Activated CD8-positive, alpha-beta T cell treated with anti-CD3 and anti-CD28 coated beads, Interleukin-2, amount 10 ng/mL, durations not matched to agents 7 days and 5 days (primary cell): Measurements from ENCODE around the gene SLC38A2. TPM values are rescaled to one million over a fixed set of nuclear protein-coding genes. Genes with fewer than 3 reads are reported as not detected.

Experiments
- ATAC-seq: fragments of 150-1000 bp; cut with Tn5 transposase; one replicate; pipeline ENCODE4 v1.10.0; 2021; ENCODE audit warnings: moderate library complexity
- CTCF ChIA-PET: fragments of 350-600 bp; sonication (Branson Sonifier 250); formaldehyde crosslinking; loops from one replicate; lab custom pipeline; 2021; ENCODE audit warnings: antibody characterized with exemption; lab: Charles Lee
- POLR2A ChIA-PET: fragments of 350-600 bp; sonication (Branson Sonifier 250); formaldehyde crosslinking; loops from one replicate; lab custom pipeline; 2021; ENCODE audit warnings: antibody characterized with exemption; lab: Charles Lee
- DNase-seq: peaks from one replicate; pipeline ENCODE4 v3.0.0-alpha.2; 2020
- H3K27ac Mint-ChIP-seq: one replicate; pipeline ENCODE4 v1.8.0; 2021; ENCODE audit warnings: mild to moderate bottlenecking, mixed read lengths
- H3K27me3 Mint-ChIP-seq: one replicate; pipeline ENCODE4 v1.8.0; 2021; ENCODE audit warnings: low read depth, mixed read lengths
- H3K36me3 Mint-ChIP-seq: one replicate; pipeline ENCODE4 v1.8.0; 2021; ENCODE audit warnings: low read depth, mixed read lengths
- H3K4me1 Mint-ChIP-seq: one replicate; pipeline ENCODE4 v1.8.0; 2021; ENCODE audit warnings: low read depth, mixed read lengths
- H3K4me3 Mint-ChIP-seq: one replicate; pipeline ENCODE4 v1.8.0; 2021; ENCODE audit warnings: mild to moderate bottlenecking, mixed read lengths
- H3K9me3 Mint-ChIP-seq: one replicate; pipeline ENCODE4 v1.8.0; 2022; ENCODE audit warnings: mixed read lengths; ENCODE audit not compliant: insufficient read depth
- total RNA-seq, 2 experiments: library from RNA; stranded (reverse); gene quantifications; one replicate each; pipeline ENCODE4 v1.2.3, GENCODE V29; 2021

The SLC38A2 gene
- total RNA-seq, 2 experiments from 2014 or later: 194 to 200 TPM

- peak overlapping the region; percentile 85 for H3K4me3 Mint-ChIP-seq
- H3K9me3 Mint-ChIP-seq: no peaks in the 10 kb centered on the region
- CTCF ChIA-PET: interaction anchor here (1.1 to 1.2 kb wide), 3 partner anchors 72 to 140 kb away, joined by 3 to 6 read pairs (median 5); no protein-coding TSS in a partner anchor
- peaks cover 46% of the 10 kb centered on the region for H3K4me1 Mint-ChIP-seq
- peak; percentile 75 for ATAC-seq
- peak; percentile 87 for DNase-seq
- H3K36me3 Mint-ChIP-seq: peaks cover 4% of the 10 kb centered on the region
- POLR2A ChIA-PET: interaction anchor here (0.6 to 3.2 kb wide), 15 partner anchors 12 to 168 kb away, joined by 3 to 20 read pairs (median 4); partner anchors contain the start of gene SLC38A1
- peak overlapping the region; percentile 95 for H3K27ac Mint-ChIP-seq
- no peaks in the 10 kb centered on the region for H3K27me3 Mint-ChIP-seq
Measured at GRCh38 chr12:46383654-46384450, 11.3 kb upstream of the SLC38A2 start.

- Mint-ChIP-seq H3K4me1 (peaks cover 44% of the 10 kb centered on the region), H3K27ac (peak overlapping the region; percentile 95), H3K27me3 (no peaks in the 10 kb centered on the region), H3K9me3 (no peaks in the 10 kb centered on the region), H3K4me3 (peak overlapping the region; percentile 85), H3K36me3 (peaks cover 4% of the 10 kb centered on the region)
- ChIA-PET CTCF (interaction anchor here (0.6 to 1.4 kb wide), 3 partner anchors 73 to 229 kb away, joined by 3 to 5 read pairs (median 4); no protein-coding TSS in a partner anchor), POLR2A (interaction anchor here (0.6 to 3.2 kb wide), 15 partner anchors 11 to 168 kb away, joined by 3 to 20 read pairs (median 3); partner anchors contain the start of gene SLC38A1)
- peak; percentile 96 for DNase-seq
- peak; percentile 87 for ATAC-seq
Measured at GRCh38 chr12:46382964-46383653, 10.5 kb upstream of the SLC38A2 start.

- H3K9me3 Mint-ChIP-seq: no peaks in the 10 kb centered on the region
- H3K27me3 Mint-ChIP-seq: no peaks in the 10 kb centered on the region
- ATAC-seq (no peak), DNase-seq (no peak)
- H3K36me3 Mint-ChIP-seq: peaks cover 2% of the 10 kb centered on the region
- peaks cover 38% of the 10 kb centered on the region for H3K4me1 Mint-ChIP-seq
- ChIA-PET POLR2A (interaction anchor here (0.9 to 3.2 kb wide), 6 partner anchors 10 to 167 kb away, joined by 3 to 14 read pairs (median 6); no protein-coding TSS in a partner anchor), CTCF (interaction anchor here (0.6 to 1.4 kb wide), 2 partner anchors 165 to 229 kb away, joined by 3 to 4 read pairs; no protein-coding TSS in a partner anchor)
- peak overlapping the region; percentile 95 for H3K27ac Mint-ChIP-seq
- H3K4me3 Mint-ChIP-seq: peak overlapping the region; percentile 85
Measured at GRCh38 chr12:46382408-46382963, 9.9 kb upstream of the SLC38A2 start.

- POLR2A ChIA-PET: interaction anchor here (1.0 kb wide), 1 partner anchor 89 kb away, joined by 4 read pairs; no protein-coding TSS in a partner anchor
- peaks cover 2% of the 10 kb centered on the region for H3K36me3 Mint-ChIP-seq
Measured at GRCh38 chr12:46380881-46381280, 8.3 kb upstream of the SLC38A2 start.

GRCh38 chr12:46380022-46380796 lies 7.6 kb upstream of the SLC38A2 start:
- no peaks in the 10 kb centered on the region for H3K9me3 Mint-ChIP-seq
- no peak overlapping the region for H3K27ac Mint-ChIP-seq
- H3K27me3 Mint-ChIP-seq: no peaks in the 10 kb centered on the region
- no peak for ATAC-seq
- H3K4me1 Mint-ChIP-seq: peaks cover 21% of the 10 kb centered on the region
- no peak for DNase-seq
- H3K4me3 Mint-ChIP-seq: no peak overlapping the region
- peaks cover 2% of the 10 kb centered on the region for H3K36me3 Mint-ChIP-seq
- POLR2A ChIA-PET: interaction anchor here (1.0 kb wide), 1 partner anchor 90 kb away, joined by 4 read pairs; no protein-coding TSS in a partner anchor
- CTCF ChIA-PET: no interaction called here

More at GRCh38 chr12:46380881-46381280, 8.3 kb upstream of the SLC38A2 start:
- no peaks in the 10 kb centered on the region for H3K27me3 Mint-ChIP-seq
- DNase-seq (no peak), ATAC-seq (no peak)
- CTCF ChIA-PET: no interaction called here
- H3K4me1 Mint-ChIP-seq: peaks cover 27% of the 10 kb centered on the region
- H3K9me3 Mint-ChIP-seq: no peaks in the 10 kb centered on the region
- no peak overlapping the region for H3K4me3 Mint-ChIP-seq
- H3K27ac Mint-ChIP-seq: no peak overlapping the region

GRCh38 chr12:46379352-46379751 lies 6.8 kb upstream of the SLC38A2 start:
- no peak overlapping the region for H3K4me3 Mint-ChIP-seq
- DNase-seq (no peak), ATAC-seq (no peak)
- ChIA-PET CTCF (no interaction called here), POLR2A (no interaction called here)
- no peaks in the 10 kb centered on the region for H3K27me3 Mint-ChIP-seq
- peaks cover 22% of the 10 kb centered on the region for H3K4me1 Mint-ChIP-seq
- no peaks in the 10 kb centered on the region for H3K9me3 Mint-ChIP-seq
- H3K27ac Mint-ChIP-seq: no peak overlapping the region
- H3K36me3 Mint-ChIP-seq: peaks cover 2% of the 10 kb centered on the region

- Mint-ChIP-seq H3K4me1 (peaks cover 31% of the 10 kb centered on the region), H3K4me3 (no peak overlapping the region), H3K9me3 (no peaks in the 10 kb centered on the region), H3K36me3 (peaks cover 2% of the 10 kb centered on the region), H3K27ac (no peak overlapping the region), H3K27me3 (no peaks in the 10 kb centered on the region)
- ATAC-seq (no peak), DNase-seq (no peak)
- ChIA-PET POLR2A (interaction anchor here (0.6 kb wide), 1 partner anchor 292 kb away, joined by 3 read pairs; no protein-coding TSS in a partner anchor), CTCF (no interaction called here)
Measured at GRCh38 chr12:46378530-46378929, 6.0 kb upstream of the SLC38A2 start.

GRCh38 chr12:46377678-46378077 lies 5.1 kb upstream of the SLC38A2 start:
- DNase-seq (no peak), ATAC-seq (no peak)
- H3K4me1 Mint-ChIP-seq: peaks cover 29% of the 10 kb centered on the region
- CTCF ChIA-PET: no interaction called here
- H3K36me3 Mint-ChIP-seq: peaks cover 2% of the 10 kb centered on the region
- no peak overlapping the region for H3K4me3 Mint-ChIP-seq
- no peaks in the 10 kb centered on the region for H3K27me3 Mint-ChIP-seq
- H3K9me3 Mint-ChIP-seq: no peaks in the 10 kb centered on the region
- POLR2A ChIA-PET: interaction anchor here (1.3 kb wide), 1 partner anchor 96 kb away, joined by 3 read pairs; no protein-coding TSS in a partner anchor
- no peak overlapping the region for H3K27ac Mint-ChIP-seq

GRCh38 chr12:46376579-46376978 lies 4.0 kb upstream of the SLC38A2 start:
- Mint-ChIP-seq H3K9me3 (no peaks in the 10 kb centered on the region), H3K4me1 (peaks cover 20% of the 10 kb centered on the region), H3K27ac (no peak overlapping the region), H3K36me3 (peaks cover 9% of the 10 kb centered on the region), H3K4me3 (no peak overlapping the region), H3K27me3 (no peaks in the 10 kb centered on the region)
- DNase-seq (no peak), ATAC-seq (no peak)
- ChIA-PET CTCF (interaction anchor here (0.7 to 1.2 kb wide), 5 partner anchors 9 to 287 kb away, joined by 3 to 4 read pairs (median 3); no protein-coding TSS in a partner anchor), POLR2A (interaction anchor here (0.6 to 1.3 kb wide), 2 partner anchors 10 to 97 kb away, joined by 3 to 4 read pairs; no protein-coding TSS in a partner anchor)

- peaks cover 32% of the 10 kb centered on the region for H3K4me1 Mint-ChIP-seq
- DNase-seq (no peak), ATAC-seq (no peak)
- H3K27ac Mint-ChIP-seq: no peak overlapping the region
- no peak overlapping the region for H3K4me3 Mint-ChIP-seq
- POLR2A ChIA-PET: no interaction called here
- CTCF ChIA-PET: no interaction called here
- H3K9me3 Mint-ChIP-seq: no peaks in the 10 kb centered on the region
- peaks cover 2% of the 10 kb centered on the region for H3K27me3 Mint-ChIP-seq
- H3K36me3 Mint-ChIP-seq: peaks cover 26% of the 10 kb centered on the region
Measured at GRCh38 chr12:46374711-46375110, 2.1 kb upstream of the SLC38A2 start.
